ENCODE results near the gene KIZ. TPM values are rescaled to one million over a fixed set of nuclear protein-coding genes. Genes with fewer than 3 reads are reported as not detected.

KIZ gene
- total RNA-seq, 1 donor from 2014 or later: 15.0 TPM

GRCh38 chr20:21151791-21152190 lies 25.9 kb downstream of the KIZ start:
- Mint-ChIP-seq H3K27me3 (ENCODE audit: unreplicated experiment) (no peaks in the 10 kb centered on the region), H3K36me3 (ENCODE audit: low read depth, unreplicated experiment) (no peaks in the 10 kb centered on the region), H3K4me3 (ENCODE audit: unreplicated experiment) (no peak overlapping the region), H3K4me1 (ENCODE audit: unreplicated experiment) (no peaks in the 10 kb centered on the region), H3K9me3 (ENCODE audit: unreplicated experiment) (no peaks in the 10 kb centered on the region), H3K27ac (ENCODE audit: unreplicated experiment) (no peak overlapping the region)
- no peak for TF ChIP-seq CTCF (IDR thresholded peaks at IDR 0.05; ENCODE audit: unreplicated experiment)
- DNase-seq (ENCODE audit: low spot score): no peak

- TF ChIP-seq CTCF (IDR thresholded peaks at IDR 0.05; ENCODE audit: unreplicated experiment): no peak
- H3K4me1 Mint-ChIP-seq (ENCODE audit: unreplicated experiment): no peaks in the 10 kb centered on the region
- H3K4me3 Mint-ChIP-seq (ENCODE audit: unreplicated experiment): no peak overlapping the region
- H3K27ac Mint-ChIP-seq (ENCODE audit: unreplicated experiment): no peak overlapping the region
- DNase-seq (ENCODE audit: low spot score): no peak
- H3K9me3 Mint-ChIP-seq (ENCODE audit: unreplicated experiment): no peaks in the 10 kb centered on the region
- H3K27me3 Mint-ChIP-seq (ENCODE audit: unreplicated experiment): no peaks in the 10 kb centered on the region
- no peaks in the 10 kb centered on the region for H3K36me3 Mint-ChIP-seq (ENCODE audit: low read depth, unreplicated experiment)
Observed at GRCh38 chr20:21154692-21155091, 28.8 kb downstream of the KIZ start.

GRCh38 chr20:21155268-21155667 lies 29.4 kb downstream of the KIZ start:
- H3K27ac Mint-ChIP-seq (ENCODE audit: unreplicated experiment): no peak overlapping the region
- H3K36me3 Mint-ChIP-seq (ENCODE audit: low read depth, unreplicated experiment): peaks cover 2% of the 10 kb centered on the region
- H3K27me3 Mint-ChIP-seq (ENCODE audit: unreplicated experiment): no peaks in the 10 kb centered on the region
- H3K4me3 Mint-ChIP-seq (ENCODE audit: unreplicated experiment): no peak overlapping the region
- no peaks in the 10 kb centered on the region for H3K9me3 Mint-ChIP-seq (ENCODE audit: unreplicated experiment)
- H3K4me1 Mint-ChIP-seq (ENCODE audit: unreplicated experiment): no peaks in the 10 kb centered on the region
- DNase-seq (ENCODE audit: low spot score): no peak
- TF ChIP-seq CTCF (IDR thresholded peaks at IDR 0.05; ENCODE audit: unreplicated experiment): no peak

- no peaks in the 10 kb centered on the region for H3K27me3 Mint-ChIP-seq (ENCODE audit: unreplicated experiment)
- DNase-seq (ENCODE audit: low spot score): no peak
- peaks cover 5% of the 10 kb centered on the region for H3K36me3 Mint-ChIP-seq (ENCODE audit: low read depth, unreplicated experiment)
- H3K9me3 Mint-ChIP-seq (ENCODE audit: unreplicated experiment): no peaks in the 10 kb centered on the region
- H3K4me3 Mint-ChIP-seq (ENCODE audit: unreplicated experiment): no peak overlapping the region
- no peaks in the 10 kb centered on the region for H3K4me1 Mint-ChIP-seq (ENCODE audit: unreplicated experiment)
- no peak overlapping the region for H3K27ac Mint-ChIP-seq (ENCODE audit: unreplicated experiment)
- TF ChIP-seq CTCF (IDR thresholded peaks at IDR 0.05; ENCODE audit: unreplicated experiment): no peak
Observed at GRCh38 chr20:21156266-21156665, 30.4 kb downstream of the KIZ start.

GRCh38 chr20:21157006-21157405 lies 31.1 kb downstream of the KIZ start:
- Mint-ChIP-seq H3K4me3 (ENCODE audit: unreplicated experiment) (no peak overlapping the region), H3K36me3 (ENCODE audit: low read depth, unreplicated experiment) (peaks cover 5% of the 10 kb centered on the region), H3K27me3 (ENCODE audit: unreplicated experiment) (no peaks in the 10 kb centered on the region), H3K4me1 (ENCODE audit: unreplicated experiment) (no peaks in the 10 kb centered on the region), H3K27ac (ENCODE audit: unreplicated experiment) (no peak overlapping the region), H3K9me3 (ENCODE audit: unreplicated experiment) (no peaks in the 10 kb centered on the region)
- DNase-seq (ENCODE audit: low spot score): no peak
- TF ChIP-seq CTCF (IDR thresholded peaks at IDR 0.05; ENCODE audit: unreplicated experiment): no peak
